GM19043 (cell line): Measurements from ENCODE around the gene SESN2.

ENCODE experiments used
- ATAC-seq: cut with Tn5 transposase; IDR thresholded peaks from one replicate; pipeline ENCODE4 v1.9.1; 2021; ENCODE audit warnings: low read depth; ENCODE audit not compliant: unreplicated experiment

SESN2 gene

GRCh38 chr1:28282426-28283407, 23.4 kb downstream of the SESN2 start:
- no peak for ATAC-seq

- ATAC-seq, result no peak
Measured at GRCh38 chr1:28286111-28286510, 26.8 kb downstream of the SESN2 start.

- ATAC-seq, result no peak
Measured at GRCh38 chr1:28288487-28288886, 29.2 kb downstream of the SESN2 start.

- ATAC-seq, result no peak
Measured at GRCh38 chr1:28290851-28291250, 31.5 kb downstream of the SESN2 start.

GRCh38 chr1:28291711-28292110, 32.4 kb downstream of the SESN2 start:
- ATAC-seq, result no peak

GRCh38 chr1:28295936-28296335, 36.6 kb downstream of the SESN2 start:
- no peak for ATAC-seq

- no peak for ATAC-seq
Measured at GRCh38 chr1:28296401-28297261, 37.3 kb downstream of the SESN2 start.

GRCh38 chr1:28297826-28298225, 38.5 kb downstream of the SESN2 start:
- no peak for ATAC-seq

- no peak for ATAC-seq
Measured at GRCh38 chr1:28298438-28298837, 39.1 kb downstream of the SESN2 start.

- no peak for ATAC-seq
Measured at GRCh38 chr1:28301368-28302174, 42.3 kb downstream of the SESN2 start.

- ATAC-seq, result no peak
Measured at GRCh38 chr1:28302247-28302646, 42.9 kb downstream of the SESN2 start.

GRCh38 chr1:28306301-28306949, 47.1 kb downstream of the SESN2 start:
- no peak for ATAC-seq

- ATAC-seq, result no peak
Measured at GRCh38 chr1:28308750-28309149, 49.4 kb downstream of the SESN2 start.

- no peak for ATAC-seq
Measured at GRCh38 chr1:28309702-28310101, 50.4 kb downstream of the SESN2 start.

- ATAC-seq, result no peak
Measured at GRCh38 chr1:28313702-28314546, 54.6 kb downstream of the SESN2 start.

GRCh38 chr1:28314547-28314941, 55.2 kb downstream of the SESN2 start:
- ATAC-seq, result no peak

- ATAC-seq, result no peak
Measured at GRCh38 chr1:28317014-28317413, 57.7 kb downstream of the SESN2 start.

- no peak for ATAC-seq
Measured at GRCh38 chr1:28322194-28322593, 62.9 kb downstream of the SESN2 start.

GRCh38 chr1:28323720-28324119, 64.4 kb downstream of the SESN2 start:
- ATAC-seq, result no peak
